GM18502 (cell line): ENCODE measurements around the gene COG5.

Experiments used
- ATAC-seq: cut with Tn5 transposase; IDR thresholded peaks from one replicate; pipeline ENCODE4 v1.9.1; 2021; ENCODE audit warnings: mild to moderate bottlenecking; ENCODE audit not compliant: unreplicated experiment, poor library complexity

The COG5 gene

GRCh38 chr7:107404740-107405537 lies 158.8 kb downstream of the COG5 start:
- ATAC-seq = no peak

GRCh38 chr7:107398161-107398560 lies 165.6 kb downstream of the COG5 start:
- no peak for ATAC-seq

DNA sequence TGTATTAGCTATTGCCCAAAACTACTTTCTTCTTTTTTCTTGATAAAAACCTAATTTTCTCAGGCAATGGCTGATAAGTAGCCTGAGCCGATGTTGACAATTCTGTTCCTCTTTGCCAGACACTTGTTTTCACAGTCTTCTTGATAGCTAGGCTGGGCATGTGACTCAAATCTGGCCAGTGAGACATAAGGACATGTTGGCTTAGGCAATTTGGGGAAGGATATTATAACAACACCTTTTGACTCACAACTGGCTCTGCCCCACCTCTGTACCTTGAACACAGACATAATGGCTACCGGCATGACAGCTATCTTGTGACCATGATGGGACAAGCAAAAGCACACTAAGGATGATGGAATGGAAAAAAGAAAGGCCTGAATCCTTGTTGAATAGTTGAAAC lies 166.7 kb downstream of the COG5 start:
- ATAC-seq = no peak

- ATAC-seq = no peak
Observed at GRCh38 chr7:107396081-107396480, 167.6 kb downstream of the COG5 start.

DNA sequence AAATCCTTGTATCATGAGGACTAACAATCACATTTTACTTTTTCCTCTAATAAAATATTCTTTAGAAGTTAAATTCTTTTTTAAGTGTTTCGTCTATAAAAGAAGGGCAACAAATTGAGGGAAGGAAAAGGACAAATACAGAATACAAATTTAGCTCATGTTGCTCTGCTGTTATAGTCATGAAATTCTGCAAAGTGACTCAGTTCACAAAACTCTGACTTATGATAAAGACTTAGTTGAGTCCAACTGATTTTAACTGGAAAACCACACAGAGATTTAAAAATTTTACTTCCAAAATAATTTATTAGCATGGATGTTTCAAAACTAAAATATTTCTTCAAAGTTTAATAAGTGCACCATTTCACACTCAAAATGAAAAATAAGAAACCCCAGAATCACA lies 168.9 kb downstream of the COG5 start:
- ATAC-seq = no peak

- no peak for ATAC-seq
Observed at GRCh38 chr7:107394276-107394675, 169.4 kb downstream of the COG5 start.

DNA sequence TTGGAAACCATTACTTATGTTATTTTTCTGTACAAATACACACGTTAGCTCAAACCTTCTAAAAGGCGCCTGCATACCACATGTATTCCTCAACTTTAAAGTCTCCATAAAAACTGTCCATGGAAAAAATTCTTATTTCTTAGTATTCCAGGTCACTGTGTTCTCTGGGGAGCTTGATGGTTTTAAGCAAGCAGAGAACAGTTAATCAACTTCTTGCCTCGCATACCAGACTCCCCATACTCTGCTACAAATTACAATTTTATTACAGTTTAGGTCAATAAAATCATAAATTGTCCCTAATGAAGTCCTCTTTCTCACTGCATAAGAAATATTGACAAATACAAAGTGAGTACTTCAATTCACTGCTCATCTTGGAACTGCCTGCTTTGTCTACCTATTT lies 170.9 kb downstream of the COG5 start:
- no peak for ATAC-seq

DNA sequence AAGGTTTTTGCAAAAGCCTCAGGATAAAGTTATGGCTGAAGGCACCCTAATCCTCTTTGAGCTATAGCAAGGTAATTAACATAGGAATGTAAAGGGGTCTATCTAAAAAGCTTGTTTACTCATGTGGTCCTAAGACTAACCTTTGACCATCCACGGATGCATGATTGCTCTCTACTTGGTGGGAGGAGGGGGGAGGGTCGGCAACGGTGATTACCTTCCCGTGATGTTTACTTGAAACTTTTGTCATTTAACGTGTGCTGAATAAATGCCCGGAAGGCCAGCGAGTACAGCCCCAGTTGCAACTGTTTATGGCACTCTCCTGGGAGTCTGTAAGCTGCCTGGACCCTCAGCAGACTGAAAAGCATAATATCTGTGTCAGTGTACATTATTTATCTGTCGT lies 172.8 kb downstream of the COG5 start:
- no peak for ATAC-seq

DNA sequence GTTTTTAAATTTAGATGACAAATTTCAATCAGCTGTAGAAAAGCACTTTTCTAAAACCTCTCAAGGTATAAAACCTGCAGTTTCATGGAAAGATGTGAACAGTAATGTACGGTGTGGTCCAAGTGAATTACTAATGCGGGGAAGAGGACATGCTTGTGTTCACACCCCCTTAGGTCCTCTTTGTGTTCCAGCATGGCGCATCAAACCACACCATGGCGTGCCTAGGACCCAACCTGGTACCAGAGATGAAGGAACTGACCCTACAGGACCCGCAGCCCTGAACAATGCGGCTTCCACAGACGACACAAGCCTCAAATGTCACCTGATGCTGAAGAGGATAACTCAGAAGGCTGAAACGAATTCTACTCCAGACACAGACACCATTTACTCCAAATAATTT lies 175.1 kb downstream of the COG5 start:
- ATAC-seq = no peak

DNA sequence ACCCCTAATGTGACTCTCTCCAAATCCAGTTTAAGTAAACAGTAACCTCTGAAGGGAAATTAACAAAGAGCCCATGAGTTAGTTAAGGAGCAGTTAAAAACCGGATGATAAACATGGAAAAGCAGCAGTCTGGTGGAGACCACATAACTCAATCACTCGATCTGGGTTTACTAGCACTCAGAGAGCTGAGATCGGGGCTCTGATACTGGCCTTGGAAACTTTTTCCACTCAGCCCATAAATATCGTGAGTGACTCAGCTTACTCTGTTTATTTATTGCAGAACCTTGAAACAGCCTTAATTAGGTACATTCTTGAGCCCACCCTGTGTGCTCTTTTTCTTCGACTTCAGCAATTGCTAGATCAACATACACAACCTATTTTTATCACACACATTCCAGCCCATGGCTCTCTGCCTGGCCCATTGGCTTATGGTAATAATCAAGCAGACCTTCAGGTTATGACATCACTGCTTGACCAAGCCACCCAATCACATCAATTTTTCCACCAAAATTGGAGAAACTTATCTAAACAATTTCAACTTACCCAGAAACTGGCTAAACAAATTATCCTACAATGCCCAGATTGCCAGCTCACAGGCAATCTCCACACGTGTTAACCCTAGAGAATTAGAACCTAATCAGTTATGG lies 176.0 kb downstream of the COG5 start:
- no peak for ATAC-seq

GRCh38 chr7:107387128-107387527 lies 176.6 kb downstream of the COG5 start:
- ATAC-seq = no peak

GRCh38 chr7:107386548-107387102 lies 177.1 kb downstream of the COG5 start:
- ATAC-seq = no peak

- no peak for ATAC-seq
Observed at GRCh38 chr7:107384025-107384424, 179.7 kb downstream of the COG5 start.

DNA sequence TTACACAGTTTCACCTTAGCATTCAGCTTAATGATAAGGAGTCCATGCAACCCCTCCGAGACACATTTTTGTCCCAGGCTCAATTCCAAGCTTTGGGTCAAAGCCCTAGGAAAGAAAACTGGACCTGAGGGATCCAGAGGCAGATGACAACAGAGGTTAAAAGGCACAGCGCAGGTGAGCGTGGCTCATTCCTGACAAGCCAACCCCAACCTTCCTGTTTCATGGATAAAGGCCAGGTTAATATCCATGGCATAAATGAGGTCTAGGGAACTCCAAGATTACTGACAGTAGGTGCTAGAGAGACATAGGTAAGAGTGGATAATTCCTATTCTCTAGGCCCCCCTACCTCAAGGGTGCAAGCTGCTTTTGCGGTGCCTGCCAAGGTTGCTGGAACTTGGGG lies 180.5 kb downstream of the COG5 start:
- ATAC-seq = no peak

GRCh38 chr7:107381453-107381852 lies 182.3 kb downstream of the COG5 start:
- ATAC-seq = no peak

GRCh38 chr7:107373354-107373753 lies 190.4 kb downstream of the COG5 start:
- no peak for ATAC-seq

DNA sequence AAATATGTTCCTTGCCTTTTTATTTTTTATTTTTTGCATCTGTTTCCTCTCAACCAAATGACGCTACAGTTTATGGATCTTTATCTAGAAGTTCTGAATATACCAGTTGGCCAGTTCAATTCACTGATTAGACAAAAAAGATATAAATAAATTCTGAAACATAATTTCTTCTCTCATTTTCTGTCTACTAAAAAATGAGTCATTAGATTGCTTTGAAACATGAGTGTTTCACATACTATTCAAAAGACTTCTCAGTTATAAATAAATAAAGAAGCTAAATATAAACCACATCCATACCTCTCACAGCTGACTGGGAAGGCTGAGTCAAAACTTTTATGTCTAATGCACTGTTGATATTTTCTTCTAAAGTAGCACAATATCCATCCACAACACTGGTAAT lies 191.4 kb downstream of the COG5 start:
- no peak for ATAC-seq

DNA sequence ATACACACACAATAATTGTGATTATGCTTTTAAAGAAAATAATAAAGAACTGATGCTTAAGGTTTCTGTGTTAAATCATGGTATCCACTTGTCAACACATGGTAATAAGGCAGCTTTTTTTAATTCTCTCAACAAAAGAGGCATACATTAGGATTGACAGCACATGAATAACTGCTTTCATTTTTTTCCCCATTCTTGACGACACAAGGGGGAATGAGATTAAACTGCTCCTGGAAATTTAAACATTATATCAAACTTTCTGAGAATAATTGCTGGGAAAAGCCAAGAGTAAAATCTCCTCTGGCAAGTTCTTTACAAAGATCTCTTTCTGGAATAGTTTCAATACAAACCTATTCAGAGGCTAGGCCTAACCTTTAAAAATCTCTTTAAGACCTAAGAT lies 192.9 kb downstream of the COG5 start:
- ATAC-seq = no peak

DNA sequence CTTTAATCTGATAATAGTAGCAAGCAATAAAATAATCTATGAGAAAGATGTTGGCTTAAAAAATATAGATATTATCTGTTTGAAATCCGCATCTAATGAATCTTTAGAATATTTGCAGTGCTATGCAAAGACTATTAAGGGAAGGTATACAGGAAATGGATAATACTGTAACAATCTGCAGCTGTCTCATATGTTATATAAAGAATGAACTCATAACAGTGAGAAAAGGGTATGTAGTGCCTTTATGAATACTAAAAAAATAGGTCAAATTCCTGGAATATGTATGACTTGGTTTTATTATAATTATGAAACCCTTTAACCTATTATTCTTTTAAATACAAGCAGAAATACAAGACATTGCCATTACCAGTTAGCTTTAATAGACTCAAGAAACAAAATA lies 198.9 kb downstream of the COG5 start:
- ATAC-seq = no peak

DNA sequence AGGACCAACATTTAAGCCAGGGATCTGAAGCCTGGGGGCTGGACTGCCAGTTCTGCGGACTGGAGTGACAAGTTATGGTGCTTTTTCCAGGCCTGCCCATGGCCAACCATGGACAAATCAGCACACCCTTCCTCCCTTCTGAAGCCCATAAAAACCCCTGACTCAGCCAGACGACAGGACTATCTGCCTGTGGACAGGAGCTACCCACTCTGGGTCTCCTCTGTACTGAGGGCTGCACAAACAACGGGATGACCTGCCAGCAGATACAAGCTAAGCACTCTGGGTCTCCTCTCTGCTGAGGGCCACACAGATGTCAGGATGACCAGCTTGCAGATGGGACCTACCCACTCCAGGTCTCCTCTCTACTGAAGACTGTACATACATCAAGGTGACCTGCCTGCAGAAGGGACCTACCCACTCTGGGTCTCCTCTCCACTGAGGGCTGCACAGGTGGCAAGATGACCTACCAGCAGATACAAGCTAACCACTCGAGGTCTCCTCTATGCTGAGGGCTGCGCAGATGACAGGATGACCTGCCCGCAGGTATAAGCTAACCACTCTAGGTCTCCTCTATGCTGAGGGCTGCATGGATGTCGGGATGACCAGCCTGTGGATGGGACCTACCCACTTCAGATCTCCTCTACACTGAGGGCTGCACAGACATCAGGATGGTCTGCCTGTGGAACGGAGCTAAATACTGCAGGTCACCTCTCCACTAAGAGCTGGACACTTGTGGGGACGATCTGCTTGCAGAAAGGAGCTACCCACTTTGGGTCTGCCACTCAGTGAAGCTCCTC lies 204.0 kb downstream of the COG5 start:
- ATAC-seq = no peak

GRCh38 chr7:107355616-107356015 lies 208.1 kb downstream of the COG5 start:
- no peak for ATAC-seq
